Smooth muscle cell (in vitro differentiated cells): ENCODE measurements around the gene LDB1. TPM values are rescaled to one million over a fixed set of nuclear protein-coding genes. Genes with fewer than 3 reads are reported as not detected.

ENCODE experiments used
- DNase-seq: peaks from one replicate; lab custom pipeline; 2025; ENCODE audit not compliant: unreplicated experiment; lab: John Stamatoyannopoulos, UW
- H2AFZ ChIP-seq: fragments of 200-600 bp; sonication (generic); 2 replicates; pipeline ENCODE4 v1.6.0; 2016; ENCODE audit warnings: antibody characterized with exemption, low read depth, mild to moderate bottlenecking
- H3F3A ChIP-seq: fragments of 200-600 bp; sonication (generic); 2 replicates; pipeline ENCODE4 v1.6.0; 2017; ENCODE audit warnings: antibody characterized with exemption, low read depth
- H3K27ac ChIP-seq: fragments of 200-600 bp; sonication (generic); 2 replicates; pipeline ENCODE4 v1.5.1; 2016; ENCODE audit warnings: low read depth, mild to moderate bottlenecking
- H3K27me3 ChIP-seq: fragments of 200-600 bp; sonication (generic); 2 replicates; pipeline ENCODE4 v1.6.1; 2016; ENCODE audit warnings: low read depth, mild to moderate bottlenecking
- H3K36me3 ChIP-seq: fragments of 200-600 bp; sonication (generic); 2 replicates; pipeline ENCODE4 v1.5.1; 2016; ENCODE audit warnings: low read depth
- H3K4me1 ChIP-seq: fragments of 200-600 bp; sonication (generic); 2 replicates; pipeline ENCODE4 v1.5.1; 2016; ENCODE audit warnings: low read depth
- H3K4me2 ChIP-seq: fragments of 200-600 bp; sonication (generic); 2 replicates; pipeline ENCODE4 v1.6.0; 2016; ENCODE audit warnings: mild to moderate bottlenecking
- H3K4me3 ChIP-seq: fragments of 200-600 bp; sonication (generic); 2 replicates; pipeline ENCODE4 v1.5.1; 2016; ENCODE audit warnings: mild to moderate bottlenecking
- H3K79me2 ChIP-seq: fragments of 200-600 bp; sonication (generic); 2 replicates; pipeline ENCODE4 v1.6.0; 2016; ENCODE audit warnings: low read depth, mild to moderate bottlenecking
- H3K9ac ChIP-seq: fragments of 200-600 bp; sonication (generic); 2 replicates; pipeline ENCODE4 v1.6.0; 2016; ENCODE audit warnings: low read depth
- H3K9me3 ChIP-seq: fragments of 200-600 bp; sonication (generic); replicated peaks from 2 replicates; pipeline ENCODE4 v1.5.1; 2016; ENCODE audit warnings: low read depth
- H4K20me1 ChIP-seq: fragments of 200-600 bp; sonication (generic); 2 replicates; pipeline ENCODE4 v1.6.0; 2016; ENCODE audit warnings: low read depth
- CTCF ChIP-seq: fragments of 200-600 bp; sonication (generic); IDR thresholded peaks from 2 replicates; pipeline ENCODE4 v1.5.1; 2017; ENCODE audit warnings: borderline replicate concordance, mild to moderate bottlenecking, antibody characterized with exemption; ENCODE audit not compliant: insufficient read depth, poor library complexity, severe bottlenecking
- WGBS: methylation state at CpG from one replicate; pipeline ENCODE4 v1.1.7; 2016; ENCODE audit warnings: low lambda C conversion rate; 5-methylcytosine and 5-hydroxymethylcytosine counted together
- polyA plus RNA-seq: library from polyadenylated mRNA; unstranded; fragments of >200 nt; fragmentation: Nextera tagmentation; extraction: Ambion mirVana; gene quantifications from 2 replicates; pipeline ENCODE4 v1.2.1, GENCODE V29; 2016
- total RNA-seq: library from RNA; depleted of rRNA; stranded (reverse); fragments of >200 nt; gene quantifications from 2 replicates; pipeline ENCODE4 v1.2.3, GENCODE V29; 2014

The LDB1 gene
- total and polyA plus RNA-seq, 2 experiments from 2014 or later = 34.4 to 52.5 TPM

GRCh38 chr10:102133373-102134195, 13.4 kb upstream of the LDB1 start:
- Histone ChIP-seq H3K4me1 (peaks cover 28% of the 10 kb centered on the region), H4K20me1 (peaks cover 50% of the 10 kb centered on the region), H3K27me3 (no peaks in the 10 kb centered on the region), H3K9me3 (no peaks in the 10 kb centered on the region), H3K4me2 (peak overlapping the region; percentile 82), H3K36me3 (no peaks in the 10 kb centered on the region), H3K4me3 (peak overlapping the region; percentile 86), H3K27ac (peak overlapping the region; percentile 93), H3K79me2 (peaks cover 53% of the 10 kb centered on the region), H2AFZ (no peak overlapping the region), H3K9ac (peak overlapping the region; percentile 94), H3F3A (peaks cover 8% of the 10 kb centered on the region)
- DNase-seq = peak; percentile 55
- WGBS = under 1% methylated on average over 42 of the region's 48 CpGs
- TF ChIP-seq CTCF = no peak

- Histone ChIP-seq H3K79me2 (peaks cover 45% of the 10 kb centered on the region), H4K20me1 (peaks cover 42% of the 10 kb centered on the region), H3K4me3 (peak within 1 kb of the TSS; percentile 86), H3K9ac (peak within 1 kb of the TSS; percentile 94), H3F3A (peaks cover 8% of the 10 kb centered on the region), H3K4me1 (peaks cover 28% of the 10 kb centered on the region), H2AFZ (peak within 1 kb of the TSS; percentile 73), H3K27me3 (no peaks in the 10 kb centered on the region), H3K9me3 (no peaks in the 10 kb centered on the region), H3K4me2 (peak within 1 kb of the TSS; percentile 82), H3K27ac (peak within 1 kb of the TSS; percentile 93), H3K36me3 (no peaks in the 10 kb centered on the region)
- WGBS = under 1% methylated on average over 64 of the region's 64 CpGs
- DNase-seq = peak; percentile 90
- peak; percentile 87 for TF ChIP-seq CTCF
Measured at GRCh38 chr10:102132563-102133372, 12.6 kb upstream of the LDB1 start, which contains the start of gene PPRC1. PPRC1 (plus strand) TSS chr10:102133040; CDS start chr10:102133069, 29 bp downstream.

- Histone ChIP-seq H3K9me3 (no peaks in the 10 kb centered on the region), H3K9ac (no peak overlapping the region), H3F3A (peaks cover 13% of the 10 kb centered on the region), H3K4me3 (peak overlapping the region; percentile 86), H4K20me1 (peaks cover 36% of the 10 kb centered on the region), H3K79me2 (peaks cover 39% of the 10 kb centered on the region), H3K4me2 (peak overlapping the region; percentile 82), H3K27me3 (no peaks in the 10 kb centered on the region), H3K36me3 (no peaks in the 10 kb centered on the region), H3K4me1 (peaks cover 28% of the 10 kb centered on the region), H3K27ac (peak overlapping the region; percentile 59), H2AFZ (peak overlapping the region; percentile 70)
- WGBS = 29% methylated on average over 8 of the region's 8 CpGs
- TF ChIP-seq CTCF = no peak
- DNase-seq = no peak
Measured at GRCh38 chr10:102132193-102132562, 12.0 kb upstream of the LDB1 start.
